ENCODE data around the gene CALY. TPM values are rescaled to one million over a fixed set of nuclear protein-coding genes. Genes with fewer than 3 reads are reported as not detected.

CALY gene
- total RNA-seq, 1 donor from 2014 or later, result not detected

DNA sequence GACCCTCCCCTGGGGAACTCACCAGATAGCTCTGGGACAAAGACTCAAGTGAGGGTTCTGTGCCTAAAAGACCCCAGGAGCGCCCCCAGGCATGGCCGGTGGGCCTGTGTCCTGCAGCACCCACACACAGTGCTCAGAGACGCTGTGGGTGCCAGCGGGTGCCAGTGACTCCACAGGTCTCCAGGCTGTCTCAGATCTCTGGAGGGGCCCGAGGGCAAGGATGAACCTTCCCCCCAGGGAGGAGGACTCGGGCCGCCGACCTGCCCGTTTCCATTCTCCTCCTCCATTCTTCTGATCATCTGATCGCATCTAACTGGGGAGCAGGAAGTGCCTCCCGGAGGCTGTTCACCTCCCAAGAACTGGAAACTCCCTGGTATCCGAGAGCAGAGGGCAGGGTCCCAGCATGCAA, 61.0 kb downstream of the CALY start:
- intact Hi-C loops (cut with micrococcal nuclease), result loop anchor here (1.0 to 5.0 kb wide), 7 partner anchors 14 to 703 kb away; partner anchors contain the start of genes MTG1, TUBGCP2, VENTX and ZNF511
- H3K4me1 Mint-ChIP-seq, result peaks cover 40% of the 10 kb centered on the region
- ChIA-PET CTCF (interaction anchor here (0.6 to 5.0 kb wide), 8 partner anchors 10 to 132 kb away, joined by 3 to 26 read pairs (median 3); no protein-coding TSS in a partner anchor), POLR2A (interaction anchor here (0.7 to 4.8 kb wide), 10 partner anchors 9 to 360 kb away, joined by 3 to 85 read pairs (median 8); no protein-coding TSS in a partner anchor)
- TF ChIP-seq, protein P1, sequence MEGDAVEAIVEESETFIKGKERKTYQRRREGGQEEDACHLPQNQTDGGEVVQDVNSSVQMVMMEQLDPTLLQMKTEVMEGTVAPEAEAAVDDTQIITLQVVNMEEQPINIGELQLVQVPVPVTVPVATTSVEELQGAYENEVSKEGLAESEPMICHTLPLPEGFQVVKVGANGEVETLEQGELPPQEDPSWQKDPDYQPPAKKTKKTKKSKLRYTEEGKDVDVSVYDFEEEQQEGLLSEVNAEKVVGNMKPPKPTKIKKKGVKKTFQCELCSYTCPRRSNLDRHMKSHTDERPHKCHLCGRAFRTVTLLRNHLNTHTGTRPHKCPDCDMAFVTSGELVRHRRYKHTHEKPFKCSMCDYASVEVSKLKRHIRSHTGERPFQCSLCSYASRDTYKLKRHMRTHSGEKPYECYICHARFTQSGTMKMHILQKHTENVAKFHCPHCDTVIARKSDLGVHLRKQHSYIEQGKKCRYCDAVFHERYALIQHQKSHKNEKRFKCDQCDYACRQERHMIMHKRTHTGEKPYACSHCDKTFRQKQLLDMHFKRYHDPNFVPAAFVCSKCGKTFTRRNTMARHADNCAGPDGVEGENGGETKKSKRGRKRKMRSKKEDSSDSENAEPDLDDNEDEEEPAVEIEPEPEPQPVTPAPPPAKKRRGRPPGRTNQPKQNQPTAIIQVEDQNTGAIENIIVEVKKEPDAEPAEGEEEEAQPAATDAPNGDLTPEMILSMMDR (IDR thresholded peaks at IDR 0.05), result no peak
- no peaks in the 10 kb centered on the region for H3K9me3 Mint-ChIP-seq
- H3K36me3 Mint-ChIP-seq (ENCODE audit: low read depth), result peaks cover 30% of the 10 kb centered on the region
- no peaks in the 10 kb centered on the region for H3K27me3 Mint-ChIP-seq
- H3K27ac Mint-ChIP-seq, result peak overlapping the region; percentile 93
- peak; percentile 38 for ATAC-seq (ENCODE audit: low read depth)
- H3K4me3 Mint-ChIP-seq, result peak overlapping the region; percentile 88
- DNase-seq, result peak; percentile 55

DNA sequence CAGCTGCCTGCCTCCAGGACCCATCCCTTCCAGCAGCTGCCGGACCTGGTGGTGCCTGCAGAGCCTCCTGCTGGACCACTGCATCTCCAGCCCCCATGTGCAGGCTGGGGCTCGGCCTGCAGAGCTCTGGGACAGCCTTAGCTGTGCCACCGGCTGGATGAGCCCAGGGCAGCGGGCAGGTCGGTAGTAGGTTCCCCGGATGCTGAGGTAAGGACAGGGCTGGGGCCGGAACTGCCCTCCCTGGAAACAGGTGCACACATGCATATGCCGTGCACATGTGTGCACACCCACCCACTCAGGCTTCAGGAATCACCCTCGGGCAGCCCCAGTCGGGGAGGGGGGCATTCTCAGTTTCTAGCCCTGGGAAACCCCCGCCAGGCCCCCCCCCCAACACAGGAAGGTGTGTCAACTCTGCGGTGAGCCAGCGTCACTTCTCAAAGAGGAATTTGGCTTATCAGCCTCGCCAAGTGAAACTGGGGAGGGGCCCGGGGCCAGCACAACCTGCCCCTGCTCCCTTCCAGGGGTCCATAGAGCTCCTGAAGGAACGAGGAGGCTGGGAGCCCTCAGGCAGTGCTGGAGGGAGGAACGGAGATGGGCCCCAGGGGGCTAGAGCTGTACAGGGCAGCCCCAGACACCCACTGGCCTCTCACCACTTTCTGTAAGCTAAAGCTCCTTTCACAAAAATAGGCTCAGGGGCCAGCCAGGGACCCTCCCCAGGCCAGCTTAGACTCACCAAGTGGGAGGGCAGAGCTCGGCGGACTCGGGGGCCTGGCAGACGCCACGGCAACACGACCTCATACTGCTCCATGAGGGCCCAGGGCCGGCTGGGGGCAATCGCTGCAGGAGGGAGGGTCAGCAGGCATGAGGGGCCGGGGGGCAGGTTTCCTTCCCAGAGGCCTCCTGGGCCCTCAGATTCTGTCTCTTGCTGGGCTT, 61.7 kb downstream of the CALY start:
- H3K27ac Mint-ChIP-seq, result peak overlapping the region; percentile 93
- ATAC-seq (ENCODE audit: low read depth), result peak; percentile 66
- intact Hi-C loops (cut with micrococcal nuclease), result loop anchor here (1.0 to 5.0 kb wide), 7 partner anchors 14 to 703 kb away; partner anchors contain the start of genes MTG1, TUBGCP2, VENTX and ZNF511
- DNase-seq, result peak; percentile 69
- H3K9me3 Mint-ChIP-seq, result no peaks in the 10 kb centered on the region
- peak overlapping the region; percentile 88 for H3K4me3 Mint-ChIP-seq
- peaks cover 39% of the 10 kb centered on the region for H3K4me1 Mint-ChIP-seq
- ChIA-PET CTCF (interaction anchor here (0.6 to 5.0 kb wide), 6 partner anchors 9 to 131 kb away, joined by 3 to 26 read pairs (median 3); no protein-coding TSS in a partner anchor), POLR2A (interaction anchor here (0.7 to 4.8 kb wide), 10 partner anchors 10 to 360 kb away, joined by 3 to 85 read pairs (median 8); no protein-coding TSS in a partner anchor)
- TF ChIP-seq, protein P1 (IDR thresholded peaks at IDR 0.05), result no peak
- peaks cover 33% of the 10 kb centered on the region for H3K36me3 Mint-ChIP-seq (ENCODE audit: low read depth)
- no peaks in the 10 kb centered on the region for H3K27me3 Mint-ChIP-seq

Other genes with a start within 250 kb of the CALY start
- gene ADGRA1, start 249.0 kb downstream of the CALY start, total RNA-seq, result not detected in 2 replicates
- 0.09 TPM in 1 of 2 replicates, not detected in the other for gene KNDC1, start 176.7 kb downstream of the CALY start, total RNA-seq
- gene UTF1, start 106.7 kb downstream of the CALY start, total RNA-seq, result not detected in 2 replicates
- gene VENTX, start 99.0 kb downstream of the CALY start, total RNA-seq, result 0.13 TPM in 1 of 2 replicates, not detected in the other
- 137 and 152 TPM in 2 replicates for gene ADAM8, start 60.0 kb downstream of the CALY start, total RNA-seq
- gene TUBGCP2, start 28.0 kb downstream of the CALY start, total RNA-seq, result 58.6 and 66.7 TPM in 2 replicates
- gene ZNF511, start 28.0 kb downstream of the CALY start, total RNA-seq, result 56.7 and 58.2 TPM in 2 replicates
- gene PRAP1, start 10.5 kb upstream of the CALY start, total RNA-seq, result not detected in 2 replicates
- gene FUOM, start 21.1 kb upstream of the CALY start, total RNA-seq, result 37.2 and 39.1 TPM in 2 replicates
- 37.7 and 39.4 TPM in 2 replicates for gene ECHS1, start 36.5 kb upstream of the CALY start, total RNA-seq
- 14.1 and 16.9 TPM in 2 replicates for gene PAOX, start 42.4 kb upstream of the CALY start, total RNA-seq
- 67.6 and 83.1 TPM in 2 replicates for gene MTG1, start 57.3 kb upstream of the CALY start, total RNA-seq
- gene SPRN, start 87.7 kb upstream of the CALY start, total RNA-seq, result not detected in 2 replicates
- gene SCART1, start 117.0 kb upstream of the CALY start, total RNA-seq, result 2.8 TPM in 2 replicates
- 0.64 and 1.1 TPM in 2 replicates for gene CYP2E1, start 190.5 kb upstream of the CALY start, total RNA-seq
- 0.17 TPM in 1 of 2 replicates, not detected in the other for gene SYCE1, start 228.7 kb upstream of the CALY start, total RNA-seq